ENCODE results near the gene CYB5RL. TPM values are rescaled to one million over a fixed set of nuclear protein-coding genes. Genes with fewer than 3 reads are reported as not detected.

Gene CYB5RL
- total RNA-seq, 1 donor from 2014 or later, result 16.0 TPM

DNA sequence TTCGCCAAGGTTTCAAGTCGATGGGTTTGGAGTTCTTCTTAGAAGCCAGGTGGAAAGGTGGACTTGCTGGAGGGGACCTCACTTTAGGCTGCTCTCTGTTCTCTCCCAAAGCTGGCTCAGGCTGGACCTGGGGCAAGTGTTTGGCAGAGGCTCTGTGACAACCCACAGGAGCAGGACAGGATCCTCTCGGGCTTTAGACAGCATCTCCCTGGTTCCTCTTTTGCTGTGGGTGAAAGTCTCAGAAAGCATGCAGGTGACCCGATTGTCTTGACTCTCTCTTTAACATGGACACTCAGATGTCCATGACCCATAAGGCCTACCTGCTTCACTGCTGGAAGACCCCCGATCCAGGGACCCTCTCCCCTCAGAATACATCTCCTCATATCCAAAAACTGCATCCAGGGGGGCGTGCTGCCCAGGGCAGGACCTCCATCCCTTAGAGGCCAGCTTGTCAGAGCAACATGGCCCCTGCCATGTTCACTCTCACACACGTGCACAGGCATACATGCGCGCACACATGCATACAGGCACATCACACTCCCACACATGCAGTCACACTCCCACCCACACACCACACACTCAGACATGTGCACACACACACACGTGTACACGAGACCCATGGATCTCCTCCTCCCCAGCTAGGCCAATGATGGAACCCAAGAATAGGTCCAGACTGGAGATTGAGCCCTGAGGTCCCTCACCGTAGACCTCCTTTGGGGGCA lies 21.4 kb upstream of the CYB5RL start:
- Mint-ChIP-seq H3K27me3 (ENCODE audit: low read depth) (peaks cover 4% of the 10 kb centered on the region), H3K36me3 (ENCODE audit: low read depth) (peaks cover 15% of the 10 kb centered on the region), H3K4me3 (no peak overlapping the region), H3K4me1 (peaks cover 30% of the 10 kb centered on the region), H3K9me3 (no peaks in the 10 kb centered on the region), H3K27ac (ENCODE audit: unreplicated experiment) (no peak overlapping the region)
- DNase-seq (ENCODE audit: low read depth, low spot score), result no peak
- TF ChIP-seq CTCF (conservative IDR thresholded peaks at IDR 0.05), result no peak

GRCh38 chr1:54220004-54220811 lies 20.4 kb upstream of the CYB5RL start:
- Mint-ChIP-seq H3K4me1 (peaks cover 19% of the 10 kb centered on the region), H3K27me3 (ENCODE audit: low read depth) (peaks cover 4% of the 10 kb centered on the region), H3K4me3 (no peak overlapping the region), H3K36me3 (ENCODE audit: low read depth) (peaks cover 12% of the 10 kb centered on the region), H3K27ac (ENCODE audit: unreplicated experiment) (no peak overlapping the region), H3K9me3 (no peaks in the 10 kb centered on the region)
- no peak for TF ChIP-seq CTCF (conservative IDR thresholded peaks at IDR 0.05)
- DNase-seq (ENCODE audit: low read depth, low spot score), result no peak

DNA sequence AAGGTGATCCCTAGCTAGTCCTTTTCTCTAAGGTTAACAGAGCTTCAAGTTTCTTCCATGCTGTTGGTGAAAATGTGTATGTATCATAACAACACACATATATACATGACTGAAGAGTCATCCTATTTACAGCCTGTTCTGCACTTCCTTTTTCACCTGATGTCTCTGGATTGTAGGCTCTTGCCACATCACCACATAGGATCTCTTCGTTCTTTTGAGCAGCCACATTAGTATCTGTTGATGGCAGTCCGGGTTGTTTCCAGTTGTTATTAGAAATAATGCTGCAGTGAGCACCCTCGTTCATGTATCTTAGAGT lies 19.8 kb upstream of the CYB5RL start:
- no peaks in the 10 kb centered on the region for H3K9me3 Mint-ChIP-seq
- H3K4me3 Mint-ChIP-seq, result no peak overlapping the region
- H3K27ac Mint-ChIP-seq (ENCODE audit: unreplicated experiment), result no peak overlapping the region
- H3K36me3 Mint-ChIP-seq (ENCODE audit: low read depth), result peaks cover 12% of the 10 kb centered on the region
- peaks cover 4% of the 10 kb centered on the region for H3K27me3 Mint-ChIP-seq (ENCODE audit: low read depth)
- TF ChIP-seq CTCF (conservative IDR thresholded peaks at IDR 0.05), result no peak
- peaks cover 16% of the 10 kb centered on the region for H3K4me1 Mint-ChIP-seq
- DNase-seq (ENCODE audit: low read depth, low spot score), result no peak

DNA sequence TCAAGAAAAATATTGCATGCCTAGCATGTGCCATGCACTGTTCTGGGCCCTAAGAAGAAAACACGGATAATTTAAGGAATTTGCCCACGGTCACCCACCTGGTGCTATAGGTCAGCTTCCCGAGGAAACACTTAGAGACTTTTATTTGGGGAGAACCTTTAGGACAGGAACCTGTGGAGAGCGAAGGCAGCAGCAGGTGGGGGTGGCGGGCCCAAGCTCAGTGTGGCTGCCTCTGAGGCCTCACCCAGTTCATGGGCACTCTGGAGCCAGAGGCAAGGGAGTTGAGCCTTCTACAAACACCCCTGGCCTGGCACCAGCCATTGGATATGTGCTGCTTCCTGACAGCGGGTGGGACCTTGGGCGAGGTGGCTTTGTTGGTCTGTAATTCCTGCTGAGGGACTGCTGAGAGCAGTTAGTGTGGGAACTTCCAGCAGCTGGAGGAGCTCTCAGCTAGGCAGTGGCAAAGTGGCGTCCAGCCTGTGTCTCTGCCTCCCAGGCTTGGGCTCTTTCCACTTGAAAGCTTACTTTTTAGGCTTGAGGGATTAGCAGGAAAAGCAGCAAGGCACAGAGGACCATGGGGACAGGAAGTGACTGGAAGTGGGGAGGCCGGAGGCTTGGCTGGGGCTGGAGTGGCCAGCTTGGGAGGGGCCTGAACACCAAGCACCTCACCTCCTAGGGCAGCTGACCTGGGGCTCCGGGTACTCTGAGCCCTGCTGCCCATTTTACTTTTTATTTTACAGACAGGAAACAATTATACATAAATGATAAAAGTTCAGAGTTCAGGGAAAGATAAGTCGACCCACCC lies 19.3 kb upstream of the CYB5RL start:
- TF ChIP-seq CTCF (conservative IDR thresholded peaks at IDR 0.05), result no peak
- Mint-ChIP-seq H3K36me3 (ENCODE audit: low read depth) (peaks cover 12% of the 10 kb centered on the region), H3K4me1 (peaks cover 13% of the 10 kb centered on the region), H3K9me3 (no peaks in the 10 kb centered on the region), H3K27me3 (ENCODE audit: low read depth) (peaks cover 2% of the 10 kb centered on the region), H3K4me3 (no peak overlapping the region), H3K27ac (ENCODE audit: unreplicated experiment) (no peak overlapping the region)
- no peak for DNase-seq (ENCODE audit: low read depth, low spot score)

DNA sequence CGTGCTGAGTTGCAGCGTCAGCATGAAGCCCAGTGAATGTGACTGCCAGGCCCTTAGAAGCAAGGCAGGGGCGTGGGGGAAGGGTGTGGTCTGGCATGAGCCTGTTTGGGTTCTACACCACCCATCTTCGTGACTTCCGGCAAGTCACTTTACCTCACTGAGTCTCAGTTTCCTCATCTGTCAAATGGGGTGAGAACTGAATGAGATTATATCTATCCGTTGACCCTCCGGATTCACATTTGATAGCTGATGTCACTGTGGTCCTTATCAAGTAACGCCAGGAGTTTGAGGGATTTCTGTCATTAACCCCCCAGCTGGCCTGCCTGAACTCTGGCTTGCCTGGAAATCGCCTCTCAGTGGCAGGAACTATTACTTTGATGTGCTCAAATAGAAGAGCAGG lies 15.7 kb upstream of the CYB5RL start:
- Mint-ChIP-seq H3K27ac (ENCODE audit: unreplicated experiment) (no peak overlapping the region), H3K27me3 (ENCODE audit: low read depth) (no peaks in the 10 kb centered on the region), H3K36me3 (ENCODE audit: low read depth) (peaks cover 14% of the 10 kb centered on the region), H3K4me1 (peaks cover 4% of the 10 kb centered on the region), H3K4me3 (no peak overlapping the region), H3K9me3 (no peaks in the 10 kb centered on the region)
- no peak for TF ChIP-seq CTCF (conservative IDR thresholded peaks at IDR 0.05)
- DNase-seq (ENCODE audit: low read depth, low spot score), result no peak
